ELR (cell line): Measurements from ENCODE around the gene ITGB1.

Experiments used
- DNase-seq: peaks from one replicate; pipeline ENCODE4 v3.0.0-alpha.2; 2015; ENCODE audit warnings: low read depth

Gene ITGB1

DNA sequence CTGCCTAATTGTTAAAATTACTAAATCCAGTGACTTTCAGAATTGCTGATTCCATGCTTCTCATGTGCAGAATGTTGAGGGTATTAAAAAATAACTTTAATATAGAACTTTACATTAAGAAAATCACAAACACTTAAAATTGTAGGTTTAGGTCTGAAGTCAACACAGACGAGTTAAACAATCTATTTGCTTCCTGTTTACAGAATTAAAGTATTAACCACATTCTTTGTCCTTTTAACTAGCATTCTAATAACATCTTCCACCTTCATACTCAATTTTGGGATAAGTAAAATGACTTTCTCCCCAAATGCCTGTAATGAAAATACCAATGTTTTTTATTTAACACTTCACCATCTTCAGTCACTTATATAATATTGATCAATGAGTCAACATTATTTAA is 2.2 kb downstream of the ITGB1 start:
- no peak for DNase-seq

DNA sequence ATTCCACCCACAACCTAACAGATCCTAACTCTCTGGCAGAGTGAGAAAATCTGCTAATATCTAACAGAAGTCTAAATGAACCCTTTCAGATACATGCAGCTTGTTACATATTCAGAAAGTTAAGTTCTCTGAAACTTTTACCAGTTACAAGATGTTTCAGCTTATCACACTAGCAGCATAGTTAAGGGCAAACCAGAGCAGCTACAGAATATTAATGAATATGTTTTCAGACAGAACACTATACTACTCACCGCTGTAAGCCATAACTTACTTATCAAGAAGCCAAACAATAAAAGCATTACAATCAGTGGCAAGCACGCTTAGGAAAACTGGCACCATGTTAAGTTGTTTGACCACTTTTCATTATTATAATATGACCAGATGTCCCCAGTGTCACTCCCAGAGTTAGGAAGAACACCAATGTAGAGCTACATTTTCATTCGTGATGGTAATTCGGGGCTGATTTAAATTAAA is 2.7 kb downstream of the ITGB1 start:
- no peak for DNase-seq

DNA sequence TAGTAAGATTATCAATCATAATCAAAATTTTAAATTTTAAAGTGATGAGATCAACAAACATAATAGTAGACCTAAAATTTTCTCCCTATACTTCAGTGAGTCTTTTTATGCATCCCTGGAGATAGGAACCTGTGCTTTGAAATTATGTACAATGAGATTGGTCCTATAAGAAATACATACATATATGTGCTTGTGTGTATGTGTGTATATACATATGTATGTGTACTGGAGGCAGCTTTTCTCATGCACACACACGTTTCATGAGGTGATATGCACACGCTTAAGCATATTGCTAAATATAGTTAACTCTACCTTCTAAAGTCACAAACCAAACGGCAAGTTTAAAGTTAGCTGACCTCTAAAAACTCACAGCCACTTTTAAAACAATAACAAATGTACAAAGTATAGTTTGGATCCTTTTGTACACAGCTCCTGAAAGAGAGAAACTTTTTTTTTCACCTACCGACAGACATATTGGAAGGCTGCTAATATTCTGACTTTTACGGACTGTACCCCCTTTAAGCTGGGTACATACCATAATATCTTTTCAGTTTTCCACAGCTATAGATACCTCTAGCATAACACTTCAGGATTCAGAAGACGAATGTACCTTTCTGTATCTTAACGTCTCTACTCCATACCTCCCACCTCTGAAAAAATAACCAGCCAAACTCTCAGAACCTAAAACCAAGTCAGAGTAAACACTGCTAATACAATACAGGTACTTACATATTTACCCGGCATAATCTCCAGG is 3.3 kb downstream of the ITGB1 start:
- DNase-seq: no peak

DNA sequence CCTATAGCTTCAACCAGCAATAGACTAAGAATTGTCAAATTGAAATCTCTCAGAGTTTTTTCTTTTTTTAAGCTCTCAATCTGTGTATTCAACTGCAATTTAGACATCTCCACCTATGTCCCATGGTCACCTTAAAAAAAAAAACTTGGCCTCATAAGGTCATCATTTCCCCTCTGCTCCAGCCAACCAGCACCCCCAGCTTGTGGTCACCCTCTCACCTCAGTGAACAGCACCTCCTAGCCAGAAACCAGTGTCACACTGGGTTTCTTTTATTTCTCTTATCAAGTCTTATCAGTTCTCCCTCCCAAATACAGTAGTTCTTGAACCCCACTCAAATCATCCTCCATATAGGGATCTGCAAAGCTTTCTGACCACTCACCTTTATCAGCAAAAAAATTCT is 4.0 kb downstream of the ITGB1 start:
- no peak for DNase-seq

DNA sequence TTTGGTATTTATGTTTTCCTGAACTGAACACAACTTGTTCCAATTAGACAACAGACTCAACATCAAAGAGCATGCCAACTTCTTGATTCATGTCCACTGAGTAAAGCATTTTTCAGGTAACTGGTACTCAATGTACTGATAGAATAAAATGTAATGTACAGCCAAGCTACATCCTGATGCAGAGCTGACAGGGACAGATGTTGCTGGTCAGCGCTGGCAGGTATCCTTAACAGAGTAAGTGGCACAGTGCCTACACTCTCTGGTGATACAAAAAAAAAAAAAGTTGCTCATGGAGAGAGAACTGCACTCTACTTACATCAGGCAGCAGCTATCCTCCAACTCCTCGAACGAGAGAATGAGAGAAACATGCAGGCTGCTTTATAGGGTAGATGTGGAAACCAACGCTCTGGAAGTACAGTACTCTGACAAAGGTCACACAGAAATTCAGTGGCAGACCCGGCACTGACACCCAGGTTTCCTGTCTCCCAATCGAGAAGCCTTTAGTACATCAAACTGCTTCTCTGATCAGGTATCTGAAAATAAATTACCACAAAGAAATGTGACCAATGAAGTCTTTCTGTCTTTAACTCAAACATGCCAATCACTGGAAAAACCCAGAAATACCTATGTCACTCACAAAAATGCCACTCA is 4.6 kb downstream of the ITGB1 start:
- no peak for DNase-seq

DNA sequence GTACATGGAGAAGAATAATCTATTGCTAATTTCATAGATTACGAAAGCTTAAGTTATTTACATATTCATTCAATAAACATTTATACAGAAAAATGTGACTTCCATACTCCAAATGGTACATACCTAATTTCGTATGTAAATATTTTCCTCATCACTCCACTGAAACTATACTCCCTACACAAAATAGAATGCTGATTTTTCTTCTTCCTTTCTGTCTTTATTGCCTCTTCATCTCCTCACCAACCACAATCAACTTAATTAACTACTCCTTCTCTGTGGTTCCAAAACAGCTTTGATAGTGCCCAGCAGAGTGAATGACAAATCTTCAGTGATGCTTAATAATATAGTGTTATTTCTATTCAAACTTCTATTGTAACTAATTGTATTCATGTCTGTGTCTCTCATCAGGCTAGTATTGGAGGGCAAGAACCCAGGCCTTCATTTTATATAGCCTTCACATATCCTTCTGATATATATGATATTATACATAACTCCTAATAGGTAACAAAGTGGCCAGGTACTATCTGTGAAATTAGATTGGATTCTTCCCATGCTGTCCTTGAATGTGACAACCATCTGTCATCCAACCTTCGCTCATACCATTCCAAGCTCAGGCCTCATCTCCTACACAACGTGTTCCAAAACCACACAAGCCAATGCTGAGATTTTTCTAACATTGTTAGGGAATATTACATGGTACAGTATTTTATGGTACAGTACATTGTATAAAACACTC is 5.3 kb downstream of the ITGB1 start:
- DNase-seq: no peak

DNA sequence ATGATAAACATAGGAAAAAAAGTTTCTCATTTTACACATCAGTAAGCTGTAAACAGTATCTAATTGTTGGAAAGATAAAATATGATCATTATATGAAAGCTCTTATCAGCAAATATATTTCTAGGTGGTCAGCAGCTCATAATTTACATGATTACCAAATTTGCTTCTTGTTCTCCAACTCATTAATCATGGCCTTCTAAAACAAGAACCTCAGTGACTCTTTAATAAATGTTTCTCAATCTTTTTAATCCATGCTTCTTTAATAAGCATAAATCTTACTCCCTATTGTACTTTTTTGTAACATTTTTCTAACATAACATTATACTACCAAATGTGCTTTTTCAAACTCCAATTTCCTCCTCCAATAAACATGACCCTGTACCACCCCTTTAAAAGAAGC is 5.9 kb downstream of the ITGB1 start:
- no peak for DNase-seq

DNA sequence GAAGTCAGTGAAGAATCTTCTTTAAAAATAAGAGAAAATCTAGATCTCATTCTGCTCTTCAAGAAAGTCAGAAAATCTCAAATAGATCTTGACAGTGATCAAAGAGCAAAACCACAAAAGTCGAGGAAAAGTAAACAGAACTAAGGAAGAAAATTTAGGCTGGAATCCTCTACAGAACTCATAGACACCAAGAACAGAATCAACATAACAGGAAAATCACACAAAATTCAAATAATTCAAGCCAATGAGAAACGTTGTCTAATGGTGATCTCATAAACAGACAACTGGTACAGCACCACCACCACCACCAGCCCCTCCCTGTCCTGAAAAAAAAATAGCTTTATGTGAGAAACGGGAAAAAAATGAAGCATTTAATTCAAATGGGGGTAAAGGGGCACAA is 6.9 kb downstream of the ITGB1 start:
- peak; percentile 51 for DNase-seq

DNA sequence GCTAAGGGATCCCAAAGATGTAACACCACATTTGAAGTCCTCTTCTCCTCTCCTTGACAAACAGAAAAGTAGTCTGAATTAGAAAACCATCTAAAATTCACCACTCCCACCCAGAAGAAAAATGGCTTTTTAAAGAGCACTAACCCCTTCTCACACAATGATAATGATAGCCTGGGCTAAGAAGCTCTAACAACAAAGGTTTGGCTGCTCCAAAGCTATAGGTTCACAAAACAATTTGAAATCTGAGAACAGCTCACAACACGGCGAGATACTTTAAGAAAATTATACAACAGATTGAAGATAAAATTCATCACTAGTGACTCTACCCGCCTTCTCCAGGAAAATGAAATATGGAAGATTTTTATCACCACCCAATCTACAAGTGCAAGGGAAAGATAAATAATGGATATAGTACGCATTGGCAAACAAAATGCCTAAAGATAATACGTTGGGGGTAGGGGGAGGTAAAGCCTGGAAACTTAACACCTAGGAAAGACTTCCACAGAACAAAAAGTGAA is 7.4 kb downstream of the ITGB1 start:
- no peak for DNase-seq

DNA sequence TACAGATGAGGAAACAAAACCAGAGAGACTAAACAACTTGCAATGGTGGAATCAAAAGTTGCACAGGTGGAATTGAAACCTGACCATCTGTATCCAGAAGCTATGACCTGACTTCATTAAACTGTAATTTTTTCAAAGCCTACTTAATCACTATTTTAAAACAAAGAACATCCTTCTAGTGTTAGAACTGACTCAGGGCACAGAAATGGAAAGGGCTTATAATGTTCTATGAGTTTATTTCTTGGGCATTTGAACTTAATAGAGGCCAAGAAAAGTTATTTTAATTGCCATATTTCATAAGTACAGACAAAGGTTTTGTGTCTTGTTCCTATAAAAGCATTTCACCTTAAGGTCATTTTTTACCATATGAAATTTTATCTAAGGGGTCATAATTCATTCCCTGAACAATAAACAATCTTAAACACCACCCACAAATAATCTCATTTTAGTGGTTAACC is 8.8 kb downstream of the ITGB1 start:
- no peak for DNase-seq

DNA sequence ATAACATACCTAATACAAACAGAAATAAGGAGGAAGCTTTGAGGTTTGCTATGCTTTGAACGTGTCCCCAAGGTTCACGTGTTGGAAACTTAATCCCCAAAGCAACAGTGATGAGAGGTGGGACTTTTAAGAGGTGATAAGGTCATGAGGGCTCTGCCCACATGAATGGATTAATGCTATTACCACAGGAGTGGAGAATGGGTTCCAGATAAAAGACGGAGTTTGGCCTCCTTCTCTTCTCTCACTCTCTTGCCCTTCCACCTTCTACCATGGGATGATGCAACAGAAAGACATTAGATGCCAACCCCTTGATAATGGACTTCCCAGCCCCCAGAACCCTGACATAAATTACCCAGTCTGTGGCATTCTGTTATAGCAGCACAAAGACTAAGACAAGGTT is 9.6 kb downstream of the ITGB1 start:
- DNase-seq: no peak

DNA sequence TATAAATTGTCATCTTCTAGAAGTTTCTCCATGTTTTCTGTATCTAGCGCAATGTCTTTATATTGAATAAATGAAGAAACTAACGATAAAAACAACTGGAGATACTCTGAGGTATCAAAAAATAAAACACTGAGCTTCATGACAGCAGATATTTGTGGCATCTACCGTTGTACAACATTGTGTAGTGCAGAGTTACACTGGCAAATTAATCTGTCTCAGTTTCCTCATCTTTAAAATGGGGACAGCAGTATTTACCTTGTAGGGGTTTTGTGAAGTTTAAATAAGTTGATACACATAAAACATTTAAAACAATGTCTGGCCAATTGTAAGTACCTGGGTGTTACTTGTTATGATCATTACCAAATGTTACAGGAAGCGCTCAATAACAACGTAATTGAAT is 10.4 kb downstream of the ITGB1 start:
- no peak for DNase-seq

DNA sequence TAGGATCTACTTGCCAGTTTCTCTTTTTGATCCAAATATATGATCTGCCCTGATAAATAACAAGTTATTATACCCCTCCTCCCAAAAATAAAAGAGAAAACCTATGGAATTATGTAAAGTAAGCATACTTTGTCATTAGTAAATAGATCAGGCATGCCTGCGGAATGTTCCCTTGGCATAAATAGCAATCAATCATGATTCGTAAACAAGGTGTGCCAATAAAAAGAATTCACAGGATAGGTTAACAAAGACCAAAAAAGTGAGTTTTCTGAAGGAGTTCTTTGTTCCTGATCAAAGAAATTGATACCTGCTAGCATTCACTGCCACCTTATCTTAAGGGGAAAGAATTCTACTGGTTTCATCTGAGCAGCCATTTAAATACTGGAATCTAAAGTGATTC is 11.9 kb downstream of the ITGB1 start:
- DNase-seq: no peak

DNA sequence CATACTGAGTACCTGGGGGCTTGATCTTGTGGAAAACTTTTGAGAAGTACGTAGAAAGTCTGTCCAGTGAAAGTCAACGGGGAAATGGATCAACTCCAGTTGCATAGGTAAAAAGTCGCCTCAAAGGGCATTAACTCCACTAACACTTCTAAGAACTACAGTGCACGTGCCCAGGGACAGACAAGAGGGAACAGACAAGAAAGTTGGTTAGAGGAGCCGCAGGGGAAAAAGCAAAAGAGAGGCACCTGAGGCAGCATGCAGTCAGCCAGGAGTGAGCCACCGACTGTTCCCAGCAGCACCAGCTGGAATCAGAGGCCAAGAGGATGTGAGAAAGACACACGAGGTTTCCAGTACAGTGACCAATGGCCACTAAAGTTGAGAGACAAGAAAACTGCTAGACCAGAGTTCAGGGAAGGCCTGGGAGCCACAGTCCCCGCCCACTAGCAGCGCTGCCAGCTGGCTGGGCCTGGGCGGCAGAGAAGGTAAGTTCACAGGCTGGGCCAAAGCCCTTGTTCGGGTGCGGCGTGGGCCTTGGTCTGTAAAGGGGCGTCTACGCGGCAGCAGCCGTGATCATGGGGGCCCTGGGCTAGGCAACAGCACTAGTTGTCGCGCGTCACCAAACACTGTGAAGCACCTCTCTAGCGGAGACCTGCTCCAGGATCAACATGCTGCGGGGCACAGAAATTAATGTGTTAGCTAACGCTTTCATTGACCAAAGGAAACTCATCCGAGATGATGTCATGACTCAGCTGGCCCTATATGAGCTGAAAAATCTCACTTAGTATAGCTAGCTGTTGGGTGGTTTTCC is 14.0 kb downstream of the ITGB1 start:
- no peak for DNase-seq

DNA sequence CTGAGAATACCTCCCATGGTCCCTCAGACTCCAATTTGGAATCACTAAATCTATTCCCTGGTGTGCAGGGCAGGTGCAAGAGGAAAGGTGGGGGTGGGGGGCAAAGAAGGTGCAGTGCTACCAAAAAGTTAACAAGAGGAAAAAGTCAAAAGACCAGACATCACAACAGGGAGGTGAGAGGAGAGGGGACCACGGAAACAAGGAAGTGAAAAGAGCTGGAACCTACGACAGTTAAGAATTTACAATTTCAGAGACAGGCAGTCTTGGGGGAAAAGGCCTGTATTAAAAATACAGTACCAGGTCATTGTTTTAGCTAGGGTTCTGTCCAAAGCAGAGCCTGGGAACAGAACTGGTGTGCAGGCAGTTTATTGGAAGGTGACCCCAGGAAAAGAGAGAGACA is 14.6 kb downstream of the ITGB1 start:
- DNase-seq: no peak

DNA sequence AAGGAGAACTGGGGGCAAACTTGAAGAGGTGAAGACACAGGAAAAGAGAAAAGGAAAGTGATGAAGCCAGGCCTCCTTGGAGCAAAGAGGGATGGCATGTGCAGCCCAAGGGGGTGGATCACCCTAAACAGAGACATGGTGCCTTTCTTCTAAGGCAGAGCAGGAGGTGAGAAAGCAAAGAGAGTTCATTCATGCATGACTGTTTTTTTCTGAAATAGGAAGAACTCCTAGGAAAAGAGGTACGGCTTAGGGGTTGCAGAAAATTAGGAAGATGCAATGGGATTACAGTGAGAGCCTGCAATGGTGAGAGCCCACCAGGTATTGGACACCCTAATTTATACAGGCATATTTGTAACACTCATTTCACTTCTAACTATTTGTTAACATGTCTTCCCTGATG is 15.9 kb downstream of the ITGB1 start:
- DNase-seq: no peak

DNA sequence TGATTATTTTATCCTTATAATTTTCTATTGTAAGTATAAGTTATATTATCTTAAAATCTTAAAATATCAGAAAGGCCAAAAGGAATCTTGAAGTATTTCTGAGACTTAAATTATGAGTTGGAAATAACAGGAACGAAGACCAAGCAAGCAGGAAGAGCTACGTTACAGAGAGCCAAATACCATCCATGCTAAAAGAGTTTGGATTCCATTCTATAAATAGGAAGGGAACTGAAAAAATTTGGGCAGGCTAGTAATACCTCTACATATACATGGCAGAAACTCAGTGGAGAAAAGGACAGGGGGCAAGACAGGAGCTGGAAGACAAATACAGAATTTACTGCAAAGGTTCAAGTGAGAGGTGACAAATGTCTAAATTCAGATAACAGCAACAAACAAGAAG is 16.7 kb downstream of the ITGB1 start:
- DNase-seq: no peak

DNA sequence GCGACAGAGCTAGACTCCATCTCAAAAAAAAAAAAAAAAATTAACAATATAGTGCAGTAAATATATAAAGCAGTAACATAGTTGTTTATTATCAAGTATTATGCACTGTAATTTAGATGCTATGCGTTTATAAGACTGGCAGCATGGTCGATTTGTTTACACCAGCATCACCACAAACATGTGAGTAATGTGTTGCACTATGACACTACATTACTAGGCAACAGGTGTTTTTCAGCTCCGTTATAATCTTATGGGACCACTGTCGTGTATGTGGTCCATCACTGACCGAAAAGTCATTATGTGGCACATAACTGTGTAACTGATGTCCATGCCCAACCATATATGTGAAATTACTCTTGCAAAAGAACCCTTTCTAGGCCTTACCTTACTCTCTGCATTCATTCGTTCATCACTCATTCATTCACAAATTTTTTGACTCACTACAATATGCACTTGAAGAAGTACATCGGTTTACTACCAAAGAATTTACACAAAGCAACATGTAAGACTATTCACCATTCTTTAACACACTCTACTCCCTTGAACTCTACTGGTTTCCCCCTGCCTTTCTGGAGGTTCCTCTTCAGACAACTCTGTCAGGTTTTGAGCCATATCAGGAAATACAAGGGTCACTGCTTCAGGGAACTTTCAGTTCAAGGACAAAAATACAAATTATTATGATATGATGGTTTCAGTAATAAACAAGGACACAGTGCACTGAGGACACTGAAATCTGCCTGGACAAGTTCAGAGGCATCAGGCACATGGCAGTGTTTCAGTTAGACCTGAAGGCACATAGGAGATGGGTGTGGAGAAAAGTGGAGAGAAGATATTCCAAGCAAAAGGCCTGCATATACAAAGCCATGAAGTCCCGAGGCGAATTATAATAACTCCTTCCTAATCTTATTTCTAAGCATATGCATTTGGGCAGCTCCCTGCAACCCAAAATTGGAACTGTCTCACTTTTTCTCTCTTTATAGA is 17.4 kb downstream of the ITGB1 start:
- DNase-seq: peak; percentile 63

DNA sequence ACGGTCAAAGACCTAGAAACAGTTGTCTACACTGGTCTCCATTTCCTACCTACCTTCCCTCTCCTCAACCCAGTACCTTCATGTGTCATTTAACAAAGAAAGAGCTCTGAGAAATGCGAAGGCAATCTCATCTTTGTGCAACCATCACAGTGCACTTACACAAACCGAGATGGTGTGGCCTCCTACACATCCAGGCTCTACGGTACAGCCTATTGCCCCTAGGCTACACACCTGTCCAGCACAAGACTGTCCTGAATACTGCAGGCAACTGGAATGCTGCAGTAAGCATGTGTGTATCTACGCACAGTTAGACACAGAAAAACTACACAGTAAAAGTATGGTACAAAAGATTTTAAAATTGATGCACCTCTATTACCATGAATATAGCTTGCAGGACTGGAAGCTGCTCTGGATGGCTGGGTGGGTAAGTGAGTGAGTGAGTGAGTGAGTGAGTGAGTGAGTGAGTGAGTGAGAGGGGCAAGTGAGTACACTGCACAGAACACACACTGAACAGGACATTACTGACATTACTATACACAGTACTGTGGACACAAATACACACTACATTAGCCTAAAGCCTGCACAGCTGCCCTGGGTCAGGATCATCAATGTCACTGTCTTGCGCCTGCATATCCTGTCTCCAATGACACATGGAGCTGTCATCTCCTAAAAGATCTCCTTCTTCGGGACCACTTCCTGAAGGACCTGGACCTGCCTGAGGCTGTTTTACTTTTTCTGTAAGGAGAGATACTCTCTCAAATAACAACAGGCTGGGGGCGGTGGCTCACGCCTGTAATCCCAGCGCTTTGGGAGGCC is 18.5 kb downstream of the ITGB1 start:
- peak; percentile 89 for DNase-seq

DNA sequence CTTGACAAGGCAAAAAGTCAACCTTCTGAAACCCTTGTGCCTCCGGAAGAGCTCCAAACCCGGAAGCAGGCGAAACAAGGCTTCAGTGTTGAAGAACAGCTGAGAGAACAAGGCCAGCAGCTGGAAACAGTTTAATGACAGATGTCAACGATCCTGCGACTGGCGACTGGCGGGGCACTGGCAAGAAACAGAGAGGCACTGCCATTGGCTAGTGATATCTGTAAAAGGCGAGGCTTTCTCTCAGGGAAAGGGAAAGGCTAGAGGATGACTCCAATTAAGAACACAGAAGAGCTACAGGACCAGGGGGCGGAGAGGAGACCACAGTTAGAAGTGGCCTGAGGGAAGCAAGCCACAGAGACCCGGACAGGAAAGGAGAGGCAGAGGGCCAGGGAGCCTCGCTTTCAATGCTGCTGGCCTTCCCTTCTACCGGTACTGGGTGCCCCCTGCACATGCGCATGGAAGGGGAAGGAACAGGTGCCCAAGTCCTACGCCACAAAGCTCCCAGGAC is 19.4 kb downstream of the ITGB1 start:
- DNase-seq: no peak
